ENCODE measurements around the gene HOXB3. TPM values are rescaled to one million over a fixed set of nuclear protein-coding genes. Genes with fewer than 3 reads are reported as not detected.
"Not testable (repeated sequence)": the region's sequence is repeated elsewhere in the genome, so short reads cannot be mapped to it uniquely, and the experiment has no call there.

HOXB3 gene
- total and polyA plus RNA-seq, 8 donors: 1.1 to 5.6 (median 2.0) TPM

DNA sequence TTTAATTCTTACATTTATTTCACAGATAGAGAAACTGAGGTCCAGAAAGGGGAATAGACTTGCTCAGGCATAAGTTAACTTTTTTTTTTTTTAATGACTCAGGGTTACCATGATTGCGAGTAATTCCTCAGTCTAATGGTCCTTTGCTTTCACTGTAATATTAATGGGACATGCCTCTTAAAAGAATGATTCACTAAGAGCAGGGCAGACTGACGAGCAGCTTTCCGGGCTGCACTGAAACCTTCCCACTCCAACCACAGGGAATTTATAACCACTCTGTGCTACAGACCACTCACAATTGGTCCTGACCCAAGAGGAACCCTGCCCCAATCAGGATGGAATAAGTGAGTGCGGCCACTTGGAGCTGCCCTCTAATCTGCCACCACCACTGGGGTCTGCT is 50.9 kb downstream of the HOXB3 start:
- no peaks in the 10 kb centered on the region for H3K36me3 ChIP-seq
- H3K27me3 ChIP-seq: peaks cover 0 to 31% (median 0%) of the 10 kb centered on the region in 4 donors
- H3K4me3 ChIP-seq: no peak overlapping the region
- TF ChIP-seq, protein P1, sequence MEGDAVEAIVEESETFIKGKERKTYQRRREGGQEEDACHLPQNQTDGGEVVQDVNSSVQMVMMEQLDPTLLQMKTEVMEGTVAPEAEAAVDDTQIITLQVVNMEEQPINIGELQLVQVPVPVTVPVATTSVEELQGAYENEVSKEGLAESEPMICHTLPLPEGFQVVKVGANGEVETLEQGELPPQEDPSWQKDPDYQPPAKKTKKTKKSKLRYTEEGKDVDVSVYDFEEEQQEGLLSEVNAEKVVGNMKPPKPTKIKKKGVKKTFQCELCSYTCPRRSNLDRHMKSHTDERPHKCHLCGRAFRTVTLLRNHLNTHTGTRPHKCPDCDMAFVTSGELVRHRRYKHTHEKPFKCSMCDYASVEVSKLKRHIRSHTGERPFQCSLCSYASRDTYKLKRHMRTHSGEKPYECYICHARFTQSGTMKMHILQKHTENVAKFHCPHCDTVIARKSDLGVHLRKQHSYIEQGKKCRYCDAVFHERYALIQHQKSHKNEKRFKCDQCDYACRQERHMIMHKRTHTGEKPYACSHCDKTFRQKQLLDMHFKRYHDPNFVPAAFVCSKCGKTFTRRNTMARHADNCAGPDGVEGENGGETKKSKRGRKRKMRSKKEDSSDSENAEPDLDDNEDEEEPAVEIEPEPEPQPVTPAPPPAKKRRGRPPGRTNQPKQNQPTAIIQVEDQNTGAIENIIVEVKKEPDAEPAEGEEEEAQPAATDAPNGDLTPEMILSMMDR (IDR thresholded peaks at IDR 0.05): no peak
- intact Hi-C loops (cut with DNase I): no loop called here
- H3K4me1 ChIP-seq: no peaks in the 10 kb centered on the region
- WGBS, 2 donors: 60 to 68% methylated on average over 4 of the region's 4 CpGs
- H3K9me3 ChIP-seq: no peaks in the 10 kb centered on the region
- H3K27ac ChIP-seq: no peak overlapping the region
- DNase-seq (no peak), FAIRE-seq (no peak), ATAC-seq (no peak)

DNA sequence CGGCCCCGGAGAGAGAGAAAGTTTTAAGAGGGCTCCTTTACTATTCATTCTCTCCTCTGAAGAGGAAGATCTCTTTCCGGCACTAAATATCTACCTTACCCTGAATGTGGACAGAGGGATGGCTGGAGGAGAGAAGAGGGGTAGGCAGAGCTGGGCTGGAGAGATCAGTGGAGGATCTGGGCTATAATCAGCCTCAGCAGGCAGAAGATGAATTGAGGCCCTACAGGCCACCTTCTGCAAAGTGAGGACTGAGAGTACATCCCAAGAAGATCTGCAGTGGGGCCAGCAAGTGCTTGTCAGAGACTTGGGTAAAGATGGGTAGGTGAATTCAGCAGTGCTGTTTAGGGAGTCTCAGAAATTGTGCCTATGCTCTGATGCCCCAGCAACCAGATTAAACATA is 52.7 kb downstream of the HOXB3 start:
- WGBS, 2 donors: 89 to 92% methylated on average over 3 of the region's 3 CpGs
- ATAC-seq (no peak), DNase-seq (no peak), FAIRE-seq (no peak)
- H3K27me3 ChIP-seq: peaks cover 0 to 15% (median 0%) of the 10 kb centered on the region in 4 donors
- H3K4me1 ChIP-seq: no peaks in the 10 kb centered on the region
- no peaks in the 10 kb centered on the region for H3K36me3 ChIP-seq
- intact Hi-C loops (cut with DNase I): no loop called here
- no peaks in the 10 kb centered on the region for H3K9me3 ChIP-seq
- no peak overlapping the region for H3K27ac ChIP-seq
- TF ChIP-seq, protein P1 (IDR thresholded peaks at IDR 0.05): no peak
- H3K4me3 ChIP-seq: no peak overlapping the region

DNA sequence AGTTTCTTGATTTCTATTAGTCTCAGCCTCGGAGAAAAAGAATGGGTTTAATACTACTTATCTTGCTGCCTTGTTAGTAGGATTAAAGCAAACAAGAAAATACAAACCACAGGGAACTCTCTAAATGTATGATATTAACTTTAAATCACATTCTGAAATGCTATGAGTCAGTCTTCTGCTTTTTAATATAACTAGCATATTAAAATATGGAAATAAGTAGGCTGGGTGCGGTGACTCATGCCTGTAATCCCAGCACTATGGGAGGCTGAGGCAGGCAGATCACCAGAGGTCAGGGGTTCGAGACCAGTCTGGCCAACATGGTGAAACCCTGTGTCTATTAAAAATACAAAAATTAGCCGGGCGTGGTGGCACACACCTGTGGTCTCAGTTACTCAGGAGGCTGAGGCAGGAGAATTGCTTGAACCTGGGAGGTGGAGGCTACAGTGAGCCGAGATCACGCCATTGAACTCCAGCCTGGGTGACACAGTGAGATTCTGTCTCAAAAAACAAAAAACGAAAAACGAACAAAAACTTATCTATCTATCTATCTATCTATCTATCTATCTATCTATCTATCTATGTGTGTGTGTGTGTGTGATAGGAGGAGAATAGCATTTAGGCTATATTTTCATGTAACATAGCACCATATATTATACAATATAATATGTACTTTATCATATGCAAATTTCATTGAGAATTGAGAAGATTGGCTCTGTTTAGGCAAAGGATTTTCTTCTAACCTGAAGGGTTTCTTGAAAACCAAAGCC is 54.1 kb downstream of the HOXB3 start:
- H3K27ac ChIP-seq; H3K4me3 ChIP-seq; H3K36me3 ChIP-seq; H3K27me3 ChIP-seq; intact Hi-C loops (cut with DNase I); H3K4me1 ChIP-seq; ATAC-seq; FAIRE-seq; H3K9me3 ChIP-seq; DNase-seq: not testable (repeated sequence)
- WGBS, 2 donors: 76 to 80% methylated on average over 9 of the region's 9 CpGs

DNA sequence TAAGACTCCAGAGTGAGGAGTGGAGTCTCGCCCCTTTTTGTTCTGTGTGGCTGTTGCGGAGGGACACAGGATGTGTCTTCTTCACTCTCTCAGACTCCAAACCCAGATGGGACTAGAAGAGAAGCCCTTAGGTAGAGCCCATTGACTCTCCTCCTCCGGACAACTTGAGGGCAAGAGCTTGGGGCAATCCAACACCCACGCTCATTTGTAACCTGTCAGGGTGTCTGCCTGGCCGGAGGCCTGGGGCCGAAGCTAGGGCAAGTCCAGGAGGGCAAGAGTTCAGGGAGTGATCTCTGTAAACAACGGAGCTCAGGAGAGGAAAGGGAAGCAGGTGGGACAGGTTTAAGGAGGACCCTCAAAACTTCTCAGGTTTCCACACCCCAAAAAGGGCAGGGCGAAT is 57.8 kb downstream of the HOXB3 start:
- Histone ChIP-seq H3K36me3 (no peaks in the 10 kb centered on the region), H3K9me3 (no peaks in the 10 kb centered on the region), H3K4me1 (no peaks in the 10 kb centered on the region), H3K4me3 (no peak overlapping the region), H3K27me3 (no peaks in the 10 kb centered on the region), H3K27ac (no peak overlapping the region)
- 57 to 65% methylated on average over 8 of the region's 8 CpGs for WGBS, 2 donors
- intact Hi-C loops (cut with DNase I): no loop called here
- ATAC-seq (no peak), DNase-seq (no peak), FAIRE-seq (no peak)
- TF ChIP-seq, protein P1 (IDR thresholded peaks at IDR 0.05): no peak

DNA sequence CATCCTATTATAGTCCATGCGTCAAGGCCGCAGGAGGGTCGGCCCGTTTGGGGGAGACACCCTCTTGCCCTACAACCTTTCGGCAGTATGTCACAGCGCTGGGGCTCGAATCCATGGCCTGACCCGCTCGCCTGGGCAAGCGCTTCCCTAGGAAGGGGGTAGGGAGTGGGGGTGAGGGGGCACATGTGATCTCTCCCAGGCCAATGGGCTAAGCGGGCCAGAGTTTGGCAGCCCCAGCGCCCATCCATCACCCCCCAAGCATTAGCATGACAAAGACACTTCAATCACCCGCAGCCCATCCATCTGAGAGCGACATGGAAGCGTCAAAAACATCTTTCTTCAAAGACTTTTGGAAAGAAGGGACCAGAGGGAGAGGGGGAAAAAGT is 59.2 kb downstream of the HOXB3 start, which contains the start of gene HOXB1:
TSS of gene HOXB1 (minus strand) at position 125 of the 386 bp plus-strand sequence. CDS start at position 18, 107 bp downstream.
- DNase-seq (no peak), ATAC-seq (no peak), FAIRE-seq (no peak)
- Histone ChIP-seq H3K36me3 (no peaks in the 10 kb centered on the region), H3K4me1 (no peaks in the 10 kb centered on the region), H3K9me3 (no peaks in the 10 kb centered on the region), H3K27me3 (peaks cover 0 to 5% (median 2%) of the 10 kb centered on the region in 4 donors), H3K27ac (no peak within 1 kb of the TSS), H3K4me3 (no peak within 1 kb of the TSS)
- intact Hi-C loops (cut with DNase I): no loop called here
- TF ChIP-seq, protein P1 (IDR thresholded peaks at IDR 0.05): no peak
- WGBS, 2 donors: 42 to 45% methylated on average over 15 of the region's 15 CpGs

Measured in pancreas (tissue), 10 donors.